ENCODE data around the gene KCNAB1.

KCNAB1 gene

GRCh38 chr3:156106721-156107373, 13.5 kb upstream of the KCNAB1 start:
- Histone ChIP-seq H3K9me3 (ENCODE audit: control insufficient read depth, low read length) (no peaks in the 10 kb centered on the region), H3K4me1 (no peaks in the 10 kb centered on the region), H3K4me2 (ENCODE audit: low read length) (no peak overlapping the region)

GRCh38 chr3:156107504-156107903, 12.9 kb upstream of the KCNAB1 start:
- Histone ChIP-seq H3K27me3 (ENCODE audit: control insufficient read depth, insufficient read depth, low read length) (no peaks in the 10 kb centered on the region), H3K4me3 (ENCODE audit: low read depth, low read length) (no peak overlapping the region), H3K4me2 (ENCODE audit: low read length) (no peak overlapping the region), H3K36me3 (ENCODE audit: control insufficient read depth, insufficient read depth, low read length) (no peaks in the 10 kb centered on the region), H3K27ac (no peak overlapping the region), H2AFZ (no peak overlapping the region), H3K79me2 (no peaks in the 10 kb centered on the region), H3K9me3 (ENCODE audit: control insufficient read depth, low read length) (no peaks in the 10 kb centered on the region), H3K4me1 (no peaks in the 10 kb centered on the region), H3K9ac (no peak overlapping the region)
- TF ChIP-seq CTCF (IDR thresholded peaks at IDR 0.05), result no peak

More at GRCh38 chr3:156106721-156107373, 13.5 kb upstream of the KCNAB1 start:
- no peaks in the 10 kb centered on the region for H3K79me2 ChIP-seq
- no peak overlapping the region for H2AFZ ChIP-seq
- no peak overlapping the region for H3K4me3 ChIP-seq (ENCODE audit: low read depth, low read length)
- no peak for TF ChIP-seq CTCF (IDR thresholded peaks at IDR 0.05)
- no peak overlapping the region for H3K27ac ChIP-seq
- no peaks in the 10 kb centered on the region for H3K36me3 ChIP-seq (ENCODE audit: control insufficient read depth, insufficient read depth, low read length)
- H3K9ac ChIP-seq, result no peak overlapping the region
- H3K27me3 ChIP-seq (ENCODE audit: control insufficient read depth, insufficient read depth, low read length), result no peaks in the 10 kb centered on the region

GRCh38 chr3:156108616-156109015, 11.8 kb upstream of the KCNAB1 start:
- Histone ChIP-seq H3K4me2 (ENCODE audit: low read length) (no peak overlapping the region), H3K27me3 (ENCODE audit: control insufficient read depth, insufficient read depth, low read length) (no peaks in the 10 kb centered on the region), H3K27ac (no peak overlapping the region), H3K79me2 (no peaks in the 10 kb centered on the region), H3K4me1 (no peaks in the 10 kb centered on the region), H3K9me3 (ENCODE audit: control insufficient read depth, low read length) (no peaks in the 10 kb centered on the region), H2AFZ (no peak overlapping the region), H3K4me3 (ENCODE audit: low read depth, low read length) (no peak overlapping the region), H3K36me3 (ENCODE audit: control insufficient read depth, insufficient read depth, low read length) (no peaks in the 10 kb centered on the region), H3K9ac (no peak overlapping the region)
- TF ChIP-seq CTCF (IDR thresholded peaks at IDR 0.05), result no peak

GRCh38 chr3:156109989-156110388, 10.4 kb upstream of the KCNAB1 start:
- Histone ChIP-seq H3K4me1 (no peaks in the 10 kb centered on the region), H3K9me3 (ENCODE audit: control insufficient read depth, low read length) (no peaks in the 10 kb centered on the region), H3K27me3 (ENCODE audit: control insufficient read depth, insufficient read depth, low read length) (no peaks in the 10 kb centered on the region), H3K4me2 (ENCODE audit: low read length) (no peak overlapping the region), H3K79me2 (no peaks in the 10 kb centered on the region), H3K4me3 (ENCODE audit: low read depth, low read length) (no peak overlapping the region), H3K9ac (no peak overlapping the region), H3K27ac (no peak overlapping the region), H2AFZ (no peak overlapping the region), H3K36me3 (ENCODE audit: control insufficient read depth, insufficient read depth, low read length) (no peaks in the 10 kb centered on the region)
- no peak for TF ChIP-seq CTCF (IDR thresholded peaks at IDR 0.05)

GRCh38 chr3:156126467-156126866, 6.1 kb downstream of the KCNAB1 start:
- Histone ChIP-seq H3K79me2 (no peaks in the 10 kb centered on the region), H3K4me2 (ENCODE audit: low read length) (no peak overlapping the region), H3K4me1 (no peaks in the 10 kb centered on the region), H3K4me3 (ENCODE audit: low read depth, low read length) (no peak overlapping the region), H3K36me3 (ENCODE audit: control insufficient read depth, insufficient read depth, low read length) (no peaks in the 10 kb centered on the region), H2AFZ (no peak overlapping the region), H3K27me3 (ENCODE audit: control insufficient read depth, insufficient read depth, low read length) (no peaks in the 10 kb centered on the region), H3K9me3 (ENCODE audit: control insufficient read depth, low read length) (no peaks in the 10 kb centered on the region), H3K9ac (no peak overlapping the region), H3K27ac (no peak overlapping the region)
- no peak for TF ChIP-seq CTCF (IDR thresholded peaks at IDR 0.05)
